HG03135 (cell line): ENCODE results near the gene JDP2.

Experiments
- ATAC-seq: cut with Tn5 transposase; IDR thresholded peaks from one replicate; pipeline ENCODE4 v1.9.1; 2021; ENCODE audit warnings: mild to moderate bottlenecking, moderate library complexity; ENCODE audit not compliant: unreplicated experiment

The JDP2 gene

GRCh38 chr14:75479770-75480600, 52.2 kb downstream of the JDP2 start:
- no peak for ATAC-seq

- no peak for ATAC-seq
Observed at GRCh38 chr14:75482366-75482765, 54.5 kb downstream of the JDP2 start.

- ATAC-seq = no peak
Observed at GRCh38 chr14:75484711-75485429, 57.0 kb downstream of the JDP2 start.

DNA sequence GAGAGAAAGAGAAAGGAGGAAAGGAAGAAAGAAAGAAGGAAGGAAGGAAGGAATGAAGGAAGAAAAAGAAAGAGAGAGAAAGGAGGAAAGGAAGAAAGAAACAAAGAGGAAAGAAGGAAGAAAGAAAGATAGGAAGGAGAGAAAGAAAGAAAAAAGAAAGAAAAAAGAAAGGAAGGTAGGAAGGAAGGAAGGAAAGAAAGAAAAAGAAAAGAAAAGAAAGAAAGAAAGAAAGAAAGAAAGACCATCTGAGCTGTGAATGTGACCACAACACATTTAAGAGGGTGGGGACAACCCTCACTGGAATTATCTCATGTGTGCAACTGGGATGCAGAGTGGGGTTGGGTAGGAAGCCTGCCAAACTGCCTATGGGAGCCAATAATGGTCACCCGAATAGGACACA, 58.5 kb downstream of the JDP2 start:
- no peak for ATAC-seq

- ATAC-seq = peak; percentile 62
Observed at GRCh38 chr14:75487155-75487671, 59.4 kb downstream of the JDP2 start.

- ATAC-seq = no peak
Observed at GRCh38 chr14:75489480-75489837, 61.6 kb downstream of the JDP2 start.

GRCh38 chr14:75491376-75491978, 63.7 kb downstream of the JDP2 start:
- no peak for ATAC-seq

GRCh38 chr14:75492832-75493591, 65.2 kb downstream of the JDP2 start:
- no peak for ATAC-seq

DNA sequence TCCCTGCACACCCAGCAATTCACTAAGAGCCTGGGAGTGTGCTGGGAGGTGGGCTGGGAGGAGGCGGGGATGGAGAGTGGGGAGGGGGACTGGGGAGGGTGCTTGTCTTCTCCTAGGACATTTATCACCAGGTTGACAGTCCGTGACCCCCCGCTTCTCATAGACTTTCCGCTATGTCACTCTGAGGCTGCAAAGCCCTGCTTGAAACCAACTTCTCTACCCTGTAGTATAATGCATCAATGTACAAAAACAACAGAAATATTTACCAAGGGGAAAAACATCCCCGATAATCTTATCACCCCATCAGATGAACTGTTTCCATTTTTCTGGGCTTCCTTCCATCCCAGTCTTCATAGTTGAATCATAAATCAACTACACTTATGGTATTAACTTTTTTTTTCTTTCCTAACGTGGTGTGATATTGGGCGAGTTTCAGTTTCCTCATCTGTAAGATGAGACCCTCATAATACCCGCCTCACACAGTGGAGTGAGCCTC, 65.8 kb downstream of the JDP2 start:
- ATAC-seq = no peak

- no peak for ATAC-seq
Observed at GRCh38 chr14:75494896-75495295, 67.1 kb downstream of the JDP2 start.

GRCh38 chr14:75495399-75495798, 67.6 kb downstream of the JDP2 start:
- no peak for ATAC-seq

- ATAC-seq = no peak
Observed at GRCh38 chr14:75495882-75496281, 68.1 kb downstream of the JDP2 start.

- ATAC-seq = no peak
Observed at GRCh38 chr14:75496755-75497154, 68.9 kb downstream of the JDP2 start.

- no peak for ATAC-seq
Observed at GRCh38 chr14:75497191-75497590, 69.4 kb downstream of the JDP2 start.

DNA sequence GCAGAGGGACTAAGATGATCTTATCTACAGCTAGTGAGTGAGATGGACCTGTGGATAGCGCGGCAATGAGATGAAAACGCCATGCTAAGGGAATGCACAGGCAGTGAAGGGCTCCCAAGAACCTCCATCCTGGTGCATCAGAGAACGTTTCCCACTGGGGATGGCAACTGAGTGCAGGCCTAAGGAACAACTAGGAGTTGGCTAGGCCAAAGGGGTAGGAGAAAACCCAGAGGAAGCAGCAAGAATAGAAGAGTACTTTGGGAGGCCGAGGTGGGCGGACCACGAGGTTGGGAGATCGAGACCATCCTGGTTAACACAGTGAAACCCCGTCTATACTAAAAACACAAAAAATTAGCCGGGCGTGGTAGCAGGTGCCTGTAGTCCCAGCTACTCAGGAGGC, 69.9 kb downstream of the JDP2 start:
- ATAC-seq = no peak

GRCh38 chr14:75499084-75499875, 71.5 kb downstream of the JDP2 start:
- ATAC-seq = peak; percentile 76

DNA sequence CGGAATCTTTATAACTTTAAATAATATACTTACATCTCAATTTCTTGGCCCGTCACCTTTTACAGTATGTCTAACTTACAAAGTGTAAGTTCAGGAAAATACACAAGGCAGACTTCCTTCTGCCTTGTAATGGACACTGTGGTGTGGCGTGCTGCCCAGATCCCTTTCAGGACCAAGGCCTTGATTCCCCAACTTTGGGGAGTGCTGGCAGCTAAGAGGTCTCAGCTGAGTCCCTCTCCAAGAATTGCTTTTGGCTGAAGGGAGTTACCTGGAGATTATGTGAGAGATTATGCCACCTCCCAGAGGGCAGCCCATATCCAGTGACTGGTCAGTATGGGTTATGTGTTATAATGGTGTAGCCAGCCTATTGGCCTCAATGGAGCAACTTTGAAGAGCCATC, 73.3 kb downstream of the JDP2 start:
- no peak for ATAC-seq

DNA sequence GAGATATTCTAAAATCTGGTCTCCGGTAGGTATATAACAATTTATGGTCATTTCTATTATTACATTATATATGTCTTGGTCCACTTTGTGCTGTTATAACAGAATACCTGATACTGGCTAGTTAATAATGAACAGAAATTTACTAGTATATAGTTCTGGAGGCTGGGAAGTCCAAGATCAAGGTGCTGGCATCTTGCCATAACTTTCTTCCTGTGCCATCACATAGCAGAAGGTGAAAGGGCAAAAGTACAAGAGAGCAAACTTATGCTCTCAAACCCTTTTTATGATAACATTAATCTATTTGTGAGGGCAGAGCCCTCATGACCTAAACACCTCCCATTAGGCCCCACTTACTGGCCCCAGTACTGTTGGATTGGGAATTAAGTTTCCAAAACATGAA, 76.6 kb downstream of the JDP2 start:
- ATAC-seq = no peak

- ATAC-seq = no peak
Observed at GRCh38 chr14:75506930-75507329, 79.1 kb downstream of the JDP2 start.

- ATAC-seq = no peak
Observed at GRCh38 chr14:75510547-75510946, 82.7 kb downstream of the JDP2 start.
